HG02885 (cell line): ENCODE data around the gene VTCN1.
"Not testable (repeated sequence)": the region's sequence is repeated elsewhere in the genome, so short reads cannot be mapped to it uniquely, and the experiment has no call there.

Experiments
- ATAC-seq: cut with Tn5 transposase; IDR thresholded peaks from one replicate; pipeline ENCODE4 v1.9.1; 2021; ENCODE audit warnings: mild to moderate bottlenecking; ENCODE audit not compliant: unreplicated experiment, poor library complexity

The VTCN1 gene

DNA sequence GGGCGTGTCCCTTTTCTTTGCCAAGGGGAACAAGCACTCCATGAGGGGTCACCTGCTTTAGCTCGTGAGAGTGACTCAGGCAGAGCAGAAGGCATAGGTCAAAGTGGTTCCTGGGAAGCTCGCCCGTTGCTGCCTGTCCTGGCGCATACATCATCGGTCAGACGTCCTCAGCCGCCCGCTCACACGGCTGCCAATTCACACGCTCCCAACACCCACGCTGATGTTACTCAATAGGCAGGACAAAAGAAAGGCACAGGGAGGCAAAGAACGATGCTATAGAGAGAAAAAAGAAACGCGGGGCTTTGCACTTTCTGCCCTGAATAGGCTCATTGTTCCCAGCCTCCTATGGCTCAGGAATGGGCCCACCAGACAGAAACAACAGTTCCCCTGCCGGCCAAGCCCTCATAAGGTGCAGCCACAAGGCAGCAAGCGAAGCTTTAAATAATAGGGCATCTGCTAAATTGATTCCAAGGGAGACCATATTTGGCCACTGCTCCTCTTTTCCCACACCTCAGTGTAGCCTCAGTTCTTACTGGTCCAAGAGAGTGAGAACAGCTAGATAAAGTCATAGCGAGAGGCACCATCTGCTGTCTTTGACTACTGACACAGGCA, 38.7 kb downstream of the VTCN1 start:
- ATAC-seq: no peak

DNA sequence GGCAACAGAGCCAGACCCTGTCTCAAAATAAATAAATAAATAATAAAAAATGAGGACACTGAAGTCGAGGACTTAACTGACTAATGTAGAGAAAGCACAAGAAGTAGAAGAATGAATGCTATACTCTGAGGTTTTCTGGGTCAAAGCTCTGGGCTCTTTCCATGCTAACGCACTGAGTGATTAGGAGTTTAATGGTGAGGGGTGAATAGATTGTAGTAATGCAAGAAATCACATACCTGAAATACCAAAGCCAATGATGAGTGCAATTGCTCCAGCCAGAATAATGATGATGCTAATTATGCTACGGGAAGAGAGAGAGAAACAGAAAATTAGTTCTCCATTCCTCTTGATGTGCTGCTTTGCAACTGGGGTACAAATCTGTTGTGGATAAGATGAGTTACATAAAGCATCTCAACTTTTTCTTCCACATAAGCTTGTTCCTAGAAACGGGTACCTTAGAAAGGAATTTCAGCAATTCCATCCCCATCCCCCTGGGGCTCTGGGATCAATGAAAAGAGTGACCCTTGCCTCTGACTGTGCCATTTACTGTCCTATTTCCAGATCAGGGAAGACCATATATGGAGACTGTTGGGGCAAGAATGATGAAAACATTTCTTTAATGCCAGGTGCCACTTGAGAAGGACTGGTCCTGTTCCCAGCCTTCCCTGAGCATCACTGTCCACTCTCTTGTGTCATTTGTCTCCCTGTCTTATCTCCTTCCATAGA, 40.7 kb downstream of the VTCN1 start:
- no peak for ATAC-seq

DNA sequence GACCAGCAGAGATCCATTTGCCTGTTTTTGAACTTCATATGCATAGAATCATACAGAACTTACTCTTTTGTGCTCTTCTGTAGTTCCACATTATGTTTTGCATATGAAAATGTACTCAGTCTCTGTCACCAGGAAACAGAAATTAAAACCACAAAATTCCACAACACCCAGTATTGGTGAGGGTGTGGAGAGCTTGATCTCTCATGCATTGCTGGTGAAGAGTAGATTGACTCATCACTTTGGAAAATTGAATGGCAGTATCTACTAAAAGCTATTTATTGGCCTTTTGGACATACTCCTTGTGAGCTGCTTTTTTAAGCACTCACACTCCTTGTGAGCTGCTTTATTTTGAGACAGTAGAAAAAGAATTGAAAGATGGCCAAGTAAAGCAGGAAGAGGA, 43.3 kb downstream of the VTCN1 start:
- ATAC-seq: no peak

- ATAC-seq: no peak
These were observed 44.7 kb downstream of the VTCN1 start for GRCh38 chr1:117166076-117166475.

- no peak for ATAC-seq
These were observed 46.5 kb downstream of the VTCN1 start for GRCh38 chr1:117164209-117164608.

DNA sequence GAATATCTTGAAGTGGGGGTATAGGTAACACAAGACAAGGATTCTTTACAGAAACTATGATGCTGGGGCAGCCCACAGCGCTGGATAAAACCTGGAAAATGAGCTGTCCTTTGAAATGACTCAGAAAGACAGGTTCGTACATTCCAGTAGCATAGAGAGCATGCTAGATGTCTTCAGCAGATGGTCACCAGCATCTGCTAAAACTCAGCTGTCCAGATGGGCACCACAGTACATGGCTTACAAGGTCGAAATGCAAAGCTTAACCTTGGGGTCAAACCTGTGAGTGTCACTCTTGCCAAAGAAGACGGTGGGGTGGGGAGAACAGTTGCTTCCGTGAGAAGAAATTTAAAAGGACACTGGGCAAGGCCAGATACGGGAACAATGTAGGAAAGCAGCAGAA, 47.9 kb downstream of the VTCN1 start:
- ATAC-seq: no peak

GRCh38 chr1:117161887-117162286, 48.8 kb downstream of the VTCN1 start:
- ATAC-seq: no peak

DNA sequence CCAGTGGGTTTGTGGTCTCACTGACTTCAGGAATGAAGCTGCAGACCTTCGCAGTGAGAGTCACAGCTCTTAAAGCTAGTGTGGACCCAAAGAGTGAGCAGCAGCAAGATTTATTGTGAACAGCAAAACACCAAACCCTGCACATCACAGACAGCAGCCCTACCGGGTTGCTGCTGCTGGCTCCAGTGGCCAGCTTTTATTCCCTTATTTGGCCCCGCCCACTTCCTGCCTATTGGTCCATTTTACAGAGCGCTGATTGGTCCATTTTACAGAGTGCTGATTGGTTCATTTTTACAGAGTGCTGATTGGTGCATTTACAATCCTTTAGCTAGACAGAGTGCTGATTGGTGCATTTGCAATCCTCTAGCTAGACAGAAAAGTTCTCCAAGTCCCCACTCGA, 59.4 kb downstream of the VTCN1 start:
- not testable (repeated sequence) for ATAC-seq

DNA sequence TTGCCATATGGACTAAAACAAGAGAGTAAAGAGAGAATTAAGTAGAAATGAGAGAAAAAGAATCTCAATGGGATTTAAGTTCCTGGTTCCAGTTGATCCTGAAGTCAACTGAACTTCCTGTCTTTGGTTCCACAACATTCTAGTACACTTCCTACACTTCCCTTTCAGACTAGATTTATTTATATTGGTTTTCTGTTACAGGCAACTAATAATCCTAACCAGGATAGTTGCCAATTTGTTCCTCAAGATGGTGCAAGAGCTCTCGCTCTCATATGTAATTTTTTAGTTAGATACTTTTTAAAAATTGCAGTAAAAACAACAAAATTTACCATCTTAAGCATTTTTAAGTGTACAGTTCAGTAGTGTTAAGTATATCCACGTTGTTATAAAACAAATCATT, 60.4 kb downstream of the VTCN1 start:
- ATAC-seq: no peak

DNA sequence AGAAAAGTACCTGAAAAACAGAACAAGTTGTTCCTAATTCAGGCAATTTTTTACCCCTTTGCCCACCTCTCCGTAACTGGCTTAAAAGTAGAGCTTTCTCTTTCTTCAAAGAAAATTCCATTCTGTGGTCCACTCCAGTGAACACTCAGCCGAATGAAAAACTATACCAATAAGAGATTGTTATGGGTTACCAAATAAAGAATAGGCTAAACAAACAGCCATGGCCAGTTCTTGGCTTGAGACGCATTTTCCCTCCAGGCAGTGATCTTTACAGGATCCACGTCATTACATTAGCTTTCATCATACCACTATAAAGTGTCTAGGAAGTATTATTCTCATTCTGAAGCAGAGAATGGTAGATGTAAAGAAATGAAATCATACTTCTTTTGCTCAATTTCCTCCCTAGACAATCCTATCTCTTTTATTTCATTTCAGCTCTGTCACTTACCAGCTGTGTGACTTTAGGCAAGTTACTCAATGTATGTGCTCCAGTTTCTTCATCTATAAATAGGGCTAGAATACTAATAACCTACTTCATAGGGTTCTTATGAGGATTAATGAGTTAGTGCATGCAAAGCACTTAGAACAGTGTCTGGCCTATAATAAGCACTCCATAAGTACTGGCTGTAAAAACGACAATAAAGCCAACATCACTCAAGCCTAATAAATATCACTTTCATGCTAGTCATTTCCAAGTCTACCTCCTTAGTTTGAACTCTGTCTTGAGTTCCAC, 62.7 kb downstream of the VTCN1 start:
- no peak for ATAC-seq

DNA sequence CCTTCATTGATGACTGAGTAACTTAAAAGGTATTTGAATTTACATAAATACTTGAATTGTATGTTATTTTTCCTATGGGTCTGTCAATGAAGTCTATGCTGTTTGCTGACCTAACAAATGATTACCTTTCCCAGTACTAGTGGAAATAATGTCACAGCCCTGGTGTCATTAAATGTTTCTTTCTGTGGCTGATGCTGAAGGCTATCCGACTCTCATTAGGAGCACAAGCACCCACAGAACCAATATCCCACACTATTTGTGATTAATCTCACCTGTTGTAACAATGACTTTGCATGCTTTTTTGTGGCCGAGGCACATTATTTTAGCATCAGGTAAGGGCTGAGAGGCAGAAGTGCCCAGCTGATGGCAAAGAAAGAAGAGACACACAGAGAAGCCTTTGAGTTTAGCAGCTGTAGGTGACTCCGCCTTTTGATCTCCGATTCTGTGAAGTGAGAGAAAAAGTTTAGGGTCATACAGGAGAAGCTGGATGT, 63.3 kb downstream of the VTCN1 start:
- no peak for ATAC-seq

DNA sequence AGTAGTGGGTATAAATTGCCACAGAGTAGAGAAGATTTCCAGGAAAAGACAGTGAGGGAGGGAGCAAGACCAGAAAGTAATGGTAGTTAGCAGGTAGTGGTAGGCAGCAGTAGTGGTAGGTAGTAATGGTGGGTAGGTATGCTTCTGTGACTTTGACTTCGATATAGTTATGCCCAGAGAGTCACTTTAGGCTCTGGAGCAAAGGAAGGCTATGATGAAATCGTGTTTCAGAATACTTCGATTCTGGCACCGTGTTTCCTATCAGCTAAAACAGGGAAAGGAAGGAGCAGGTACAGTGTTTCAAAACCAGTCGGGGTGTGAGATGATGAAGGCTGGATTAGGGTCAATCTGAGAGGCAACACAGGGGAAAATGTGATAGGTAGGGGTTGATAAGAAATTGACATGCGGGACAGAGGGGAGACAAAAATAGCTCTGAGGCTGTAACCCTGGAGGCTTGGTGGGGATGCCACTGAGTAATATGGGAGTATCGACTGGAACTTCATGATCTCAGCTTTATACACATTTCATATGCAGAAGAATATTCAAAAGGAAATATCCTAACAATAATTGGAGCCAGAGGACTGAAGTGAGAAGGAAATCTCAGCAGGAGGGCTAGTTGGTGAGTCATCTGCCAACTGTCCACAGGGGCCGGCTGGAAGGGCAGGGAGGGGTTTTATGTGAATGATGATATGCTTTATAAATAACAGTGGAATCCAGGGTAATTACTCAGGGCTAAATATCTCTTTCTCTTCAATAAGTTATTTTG, 64.0 kb downstream of the VTCN1 start:
- no peak for ATAC-seq

DNA sequence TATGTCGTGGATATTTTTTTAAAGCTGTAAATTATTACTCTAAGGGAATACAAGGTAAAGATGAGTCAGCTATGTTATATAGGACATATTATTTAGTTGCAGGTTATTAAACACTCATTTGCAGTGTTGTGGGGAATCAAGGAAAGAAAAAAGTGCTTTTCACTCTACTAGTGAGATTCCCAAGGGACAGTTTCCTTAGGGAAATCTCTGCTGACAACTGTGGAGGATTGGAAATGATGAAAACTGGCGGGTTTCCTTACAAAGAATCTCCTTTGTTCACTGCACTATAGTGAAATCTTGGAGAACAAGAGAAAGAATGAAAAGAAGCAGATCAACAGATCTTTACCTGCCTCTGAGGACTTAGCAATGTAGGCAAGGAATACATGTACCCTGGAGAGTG, 64.7 kb downstream of the VTCN1 start:
- no peak for ATAC-seq

- ATAC-seq: no peak
These were observed 66.9 kb downstream of the VTCN1 start for GRCh38 chr1:117143871-117144270.

DNA sequence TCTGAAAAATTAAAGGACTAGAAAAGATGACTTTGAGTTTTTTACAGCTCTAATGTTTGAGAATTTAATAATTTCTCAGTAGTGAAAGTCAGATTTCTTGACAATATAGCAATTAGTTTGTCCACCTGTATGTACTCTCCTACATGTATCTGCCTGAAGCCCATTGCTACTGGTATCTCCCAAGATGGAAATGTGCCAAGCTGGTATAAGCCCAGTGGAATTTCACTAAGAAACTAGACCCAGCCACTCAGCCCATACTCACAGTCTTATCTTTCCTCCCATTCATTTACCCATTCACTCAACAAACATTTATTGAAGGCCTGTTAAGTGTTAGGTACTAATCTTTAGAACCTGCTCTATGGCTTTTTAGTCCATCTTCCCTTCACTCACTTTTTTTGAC, 67.6 kb downstream of the VTCN1 start:
- ATAC-seq: no peak

DNA sequence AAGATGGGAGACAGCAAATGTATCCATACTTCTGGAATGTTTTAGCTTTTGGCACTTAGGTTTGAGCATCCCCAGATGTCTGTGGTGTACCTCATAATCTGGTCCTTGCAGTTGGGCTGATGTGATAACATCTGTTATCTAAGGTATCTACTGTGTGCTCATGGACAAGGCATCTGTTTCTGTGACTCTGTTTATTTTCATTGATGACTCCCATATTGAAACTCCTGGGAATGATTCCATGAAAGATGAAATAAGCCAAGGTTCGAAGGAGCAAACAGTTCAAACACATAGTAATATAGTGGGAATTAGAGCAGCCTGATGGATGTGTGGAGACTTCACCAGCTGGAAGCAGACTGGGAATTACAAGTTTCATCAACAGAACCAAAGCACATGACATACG, 68.5 kb downstream of the VTCN1 start:
- no peak for ATAC-seq

DNA sequence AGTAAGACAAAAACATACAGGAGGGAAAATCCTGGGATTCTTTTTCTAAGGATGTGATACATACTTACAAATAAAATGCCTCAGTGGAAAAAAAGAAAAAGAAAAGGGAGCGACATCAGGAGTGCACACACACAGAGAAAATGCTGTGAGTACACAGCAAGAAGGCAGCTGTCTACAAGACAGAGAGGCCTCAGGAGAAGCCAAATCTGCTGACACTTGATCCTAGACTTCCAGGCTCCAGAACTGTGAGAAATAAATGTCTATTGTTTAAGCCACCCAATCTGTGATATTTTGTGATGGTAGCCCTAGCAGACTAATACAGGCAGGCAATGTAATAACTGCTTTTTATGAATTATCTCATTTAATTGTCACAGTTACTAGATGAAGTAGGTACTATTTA, 72.2 kb downstream of the VTCN1 start:
- ATAC-seq: no peak

- ATAC-seq: no peak
These were observed 72.6 kb downstream of the VTCN1 start for GRCh38 chr1:117138106-117138505.

DNA sequence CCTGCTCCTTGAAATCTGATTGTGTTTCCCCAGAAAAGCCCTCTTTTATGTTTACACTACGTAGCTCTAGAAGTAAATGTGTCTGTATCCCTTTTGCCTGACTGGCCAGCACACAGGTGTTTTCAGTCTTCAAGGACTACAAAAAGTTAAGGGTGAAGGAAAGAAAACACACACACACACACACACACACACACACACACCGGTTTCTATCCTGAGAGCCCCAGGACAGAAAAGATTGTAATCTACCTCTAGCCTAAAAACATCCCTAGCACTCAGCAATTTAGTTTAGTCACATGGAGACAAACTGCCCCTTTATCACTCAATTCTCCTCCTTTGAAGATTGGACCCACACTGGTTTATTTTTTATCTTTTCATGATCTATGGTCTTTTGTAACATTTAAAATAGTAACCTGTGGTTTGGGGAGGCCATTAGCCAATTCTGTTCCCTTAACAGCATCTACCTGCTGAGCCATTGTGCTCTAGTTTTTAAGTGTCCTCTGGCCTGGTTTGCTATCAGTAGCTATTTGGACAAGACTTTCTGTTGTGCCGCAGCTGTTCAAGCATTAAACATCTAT, 73.4 kb downstream of the VTCN1 start:
- ATAC-seq: no peak

- no peak for ATAC-seq
These were observed 74.0 kb downstream of the VTCN1 start for GRCh38 chr1:117136749-117137148.
